ENCODE data around the gene ASH1L.
"Not testable (repeated sequence)": the region's sequence is repeated elsewhere in the genome, so short reads cannot be mapped to it uniquely, and the experiment has no call there.

ASH1L gene

GRCh38 chr1:155563377-155564022 is 897 bp upstream of the ASH1L start:
- DNase-seq (ENCODE audit: extremely low read depth in 1 of 2, low read depth in 1 of 2), result not testable (repeated sequence)

- DNase-seq (ENCODE audit: extremely low read depth in 1 of 2, low read depth in 1 of 2), result peak; percentile 30 to 51
Observed at GRCh38 chr1:155561779-155562580, 623 bp downstream of the ASH1L start.

- DNase-seq (ENCODE audit: extremely low read depth in 1 of 2, low read depth in 1 of 2), result no peak
Observed at GRCh38 chr1:155555915-155556314, 6.7 kb downstream of the ASH1L start.

GRCh38 chr1:155553349-155553748 is 9.3 kb downstream of the ASH1L start:
- DNase-seq (ENCODE audit: extremely low read depth in 1 of 2, low read depth in 1 of 2), result no peak

- no peak for DNase-seq (ENCODE audit: extremely low read depth in 1 of 2, low read depth in 1 of 2)
Observed at GRCh38 chr1:155548706-155549105, 13.9 kb downstream of the ASH1L start.

GRCh38 chr1:155540000-155540874 is 22.4 kb downstream of the ASH1L start:
- DNase-seq (ENCODE audit: extremely low read depth in 1 of 2, low read depth in 1 of 2), result no peak

- no peak for DNase-seq (ENCODE audit: extremely low read depth in 1 of 2, low read depth in 1 of 2)
Observed at GRCh38 chr1:155537193-155537592, 25.4 kb downstream of the ASH1L start.

GRCh38 chr1:155531624-155532023 is 31.0 kb downstream of the ASH1L start:
- no peak for DNase-seq (ENCODE audit: extremely low read depth in 1 of 2, low read depth in 1 of 2)

- no peak for DNase-seq (ENCODE audit: extremely low read depth in 1 of 2, low read depth in 1 of 2)
Observed at GRCh38 chr1:155529929-155530328, 32.7 kb downstream of the ASH1L start.

GRCh38 chr1:155529109-155529508 is 33.5 kb downstream of the ASH1L start:
- no peak for DNase-seq (ENCODE audit: extremely low read depth in 1 of 2, low read depth in 1 of 2)

- no peak for DNase-seq (ENCODE audit: extremely low read depth in 1 of 2, low read depth in 1 of 2)
Observed at GRCh38 chr1:155527677-155528076, 34.9 kb downstream of the ASH1L start.

- no peak for DNase-seq (ENCODE audit: extremely low read depth in 1 of 2, low read depth in 1 of 2)
Observed at GRCh38 chr1:155526356-155526755, 36.2 kb downstream of the ASH1L start.

GRCh38 chr1:155522069-155522468 is 40.5 kb downstream of the ASH1L start:
- no peak for DNase-seq (ENCODE audit: extremely low read depth in 1 of 2, low read depth in 1 of 2)

GRCh38 chr1:155518484-155518883 is 44.1 kb downstream of the ASH1L start:
- no peak for DNase-seq (ENCODE audit: extremely low read depth in 1 of 2, low read depth in 1 of 2)

- no peak for DNase-seq (ENCODE audit: extremely low read depth in 1 of 2, low read depth in 1 of 2)
Observed at GRCh38 chr1:155514582-155515187, 47.9 kb downstream of the ASH1L start.

- DNase-seq (ENCODE audit: extremely low read depth in 1 of 2, low read depth in 1 of 2), result no peak
Observed at GRCh38 chr1:155513300-155513916, 49.2 kb downstream of the ASH1L start.

GRCh38 chr1:155511385-155511784 is 51.2 kb downstream of the ASH1L start:
- DNase-seq (ENCODE audit: extremely low read depth in 1 of 2, low read depth in 1 of 2), result not testable (repeated sequence)

- no peak for DNase-seq (ENCODE audit: extremely low read depth in 1 of 2, low read depth in 1 of 2)
Observed at GRCh38 chr1:155509064-155509463, 53.5 kb downstream of the ASH1L start.

GRCh38 chr1:155507945-155508344 is 54.7 kb downstream of the ASH1L start:
- DNase-seq (ENCODE audit: extremely low read depth in 1 of 2, low read depth in 1 of 2), result no peak

GRCh38 chr1:155505963-155506362 is 56.6 kb downstream of the ASH1L start:
- not testable (repeated sequence) for DNase-seq (ENCODE audit: extremely low read depth in 1 of 2, low read depth in 1 of 2)

- no peak for DNase-seq (ENCODE audit: extremely low read depth in 1 of 2, low read depth in 1 of 2)
Observed at GRCh38 chr1:155504207-155504606, 58.4 kb downstream of the ASH1L start.

Data from activated CD8-positive, alpha-beta memory T cell treated with anti-CD3 and anti-CD28 coated beads for 1 hour (primary cell).